ENCODE results near the gene FGFR2.

- TF ChIP-seq POLR2AphosphoS5 (IDR thresholded peaks at IDR 0.05) (no peak), CTCF (IDR thresholded peaks at IDR 0.05) (no peak)
Observed at GRCh38 chr10:121628859-121629258, 30.6 kb upstream of the FGFR2 start.

Data from breast epithelium (tissue), 3 donors.